Measurements from ENCODE around the gene FCGBP.

GRCh38 chr19:39916851-39917396 lies 17.5 kb downstream of the FCGBP start:
- TF ChIP-seq CTCF (IDR thresholded peaks at IDR 0.05; ENCODE audit: low read depth, low read length), result no peak
- no peak for TF ChIP-seq MAX (IDR thresholded peaks at IDR 0.05; ENCODE audit: low read depth, low read length)
- TF ChIP-seq POLR2A (IDR thresholded peaks at IDR 0.05; ENCODE audit: extremely low read depth, insufficient read length), result no peak
- TF ChIP-seq MYC (IDR thresholded peaks at IDR 0.05; ENCODE audit: low read depth, low read length), result no peak
